ENCODE data around the gene HAUS1. TPM values are rescaled to one million over a fixed set of nuclear protein-coding genes. Genes with fewer than 3 reads are reported as not detected.

HAUS1 gene
- total RNA-seq, 2 experiments from 2014 or later, result 62.2 to 79.9 TPM

- ChIA-PET CTCF (interaction anchor here (1.0 to 2.8 kb wide), 2 partner anchors 13 to 41 kb away, joined by 4 to 19 read pairs; no protein-coding TSS in a partner anchor), POLR2A (no interaction called here)
- intact Hi-C loops (cut with DNase I, micrococcal nuclease), result loop anchor here (5.0 kb wide), 4 partner anchors 74 to 981 kb away; partner anchors contain the start of genes ATP5F1A (in 1 of the 2) and HDHD2 (in 1 of the 2)
- no peak for ATAC-seq
- no peaks in the 10 kb centered on the region for H3K27me3 Mint-ChIP-seq
- H3K36me3 Mint-ChIP-seq (ENCODE audit: low read depth), result peaks cover 5% of the 10 kb centered on the region
- no peak overlapping the region for H3K27ac Mint-ChIP-seq
- H3K4me3 Mint-ChIP-seq, result no peak overlapping the region
- DNase-seq, result no peak
- H3K4me1 Mint-ChIP-seq, result peaks cover 29% of the 10 kb centered on the region
- H3K9me3 Mint-ChIP-seq (ENCODE audit: low read depth), result no peaks in the 10 kb centered on the region
These were observed 67.1 kb downstream of the HAUS1 start for GRCh38 chr18:46171331-46171730.

- peaks cover 37% of the 10 kb centered on the region for H3K4me1 Mint-ChIP-seq
These were observed 69.5 kb downstream of the HAUS1 start for GRCh38 chr18:46173393-46174341.

GRCh38 chr18:46174342-46175041 is 70.3 kb downstream of the HAUS1 start:
- no peaks in the 10 kb centered on the region for H3K27me3 Mint-ChIP-seq
- ChIA-PET CTCF (interaction anchor here (0.7 to 3.0 kb wide), 27 partner anchors 8 to 484 kb away, joined by 3 to 28 read pairs (median 7); partner anchors contain the start of gene ATP5F1A), POLR2A (interaction anchor here (0.8 to 1.0 kb wide), 2 partner anchors 10 to 37 kb away, joined by 3 to 4 read pairs; no protein-coding TSS in a partner anchor)
- DNase-seq (peak; percentile 79), ATAC-seq (peak; percentile 41)
- H3K36me3 Mint-ChIP-seq (ENCODE audit: low read depth), result peaks cover 14% of the 10 kb centered on the region
- H3K27ac Mint-ChIP-seq, result peak overlapping the region; percentile 85
- H3K4me3 Mint-ChIP-seq, result peak overlapping the region; percentile 97
- peaks cover 36% of the 10 kb centered on the region for H3K4me1 Mint-ChIP-seq
- no peaks in the 10 kb centered on the region for H3K9me3 Mint-ChIP-seq (ENCODE audit: low read depth)
- intact Hi-C loops (cut with DNase I, micrococcal nuclease), result loop anchor here (1.0 to 5.0 kb wide), 7 partner anchors 76 to 978 kb away; partner anchors contain the start of genes ATP5F1A (in 2 of the 2) and HDHD2 (in 1 of the 2)

More at GRCh38 chr18:46173393-46174341, 69.5 kb downstream of the HAUS1 start:
- peak overlapping the region; percentile 97 for H3K4me3 Mint-ChIP-seq
- H3K27me3 Mint-ChIP-seq, result no peaks in the 10 kb centered on the region
- peak overlapping the region; percentile 99 for H3K27ac Mint-ChIP-seq
- no peaks in the 10 kb centered on the region for H3K9me3 Mint-ChIP-seq (ENCODE audit: low read depth)
- CTCF ChIA-PET, result interaction anchor here (0.6 to 3.0 kb wide), 51 partner anchors 8 to 1719 kb away, joined by 3 to 28 read pairs (median 5); partner anchors contain the start of gene ATP5F1A
- POLR2A ChIA-PET, result interaction anchor here (0.6 to 1.1 kb wide), 6 partner anchors 16 to 211 kb away, joined by 3 to 11 read pairs (median 4); no protein-coding TSS in a partner anchor
- peaks cover 11% of the 10 kb centered on the region for H3K36me3 Mint-ChIP-seq (ENCODE audit: low read depth)
- DNase-seq (peak; percentile 96), ATAC-seq (peak; percentile 90)
- intact Hi-C loops (cut with DNase I, micrococcal nuclease), result loop anchor here (1.0 to 5.0 kb wide), 15 partner anchors 19 to 979 kb away; partner anchors contain the start of genes ATP5F1A (in 2 of the 2) and HDHD2 (in 1 of the 2)

- H3K9me3 Mint-ChIP-seq (ENCODE audit: low read depth), result no peaks in the 10 kb centered on the region
- CTCF ChIA-PET, result interaction anchor here (0.7 to 1.3 kb wide), 5 partner anchors 8 to 482 kb away, joined by 3 to 4 read pairs (median 3); no protein-coding TSS in a partner anchor
- peaks cover 46% of the 10 kb centered on the region for H3K4me1 Mint-ChIP-seq
- H3K27ac Mint-ChIP-seq, result peak overlapping the region; percentile 25
- POLR2A ChIA-PET, result interaction anchor here (0.7 kb wide), 1 partner anchor 342 kb away, joined by 6 read pairs; no protein-coding TSS in a partner anchor
- H3K27me3 Mint-ChIP-seq, result no peaks in the 10 kb centered on the region
- peaks cover 16% of the 10 kb centered on the region for H3K36me3 Mint-ChIP-seq (ENCODE audit: low read depth)
- DNase-seq (no peak), ATAC-seq (no peak)
- H3K4me3 Mint-ChIP-seq, result peak overlapping the region; percentile 97
- intact Hi-C loops (cut with DNase I, micrococcal nuclease), result no loop called here
These were observed 71.8 kb downstream of the HAUS1 start for GRCh38 chr18:46176001-46176400.

Other genes starting within 250 kb of the HAUS1 start
- 10 to 100 TPM; 13.6 to 14.5 TPM for gene EPG5, start 137.1 kb upstream of the HAUS1 start, total RNA-seq
- gene PSTPIP2, start 32.1 kb upstream of the HAUS1 start, total RNA-seq, result 10 to 100 TPM; 11.5 to 15.3 TPM
- gene ATP5F1A, start 6.1 kb upstream of the HAUS1 start, total RNA-seq, result 100 to 1,000 TPM; 375 to 515 TPM

Data from activated CD4-positive, alpha-beta T cell treated with anti-CD3 and anti-CD28 coated beads for 36 hours (primary cell).